Keratinocyte (primary cell): ENCODE data around the gene SLC37A1.

Experiments used
- CTCF ChIP-seq, 3 experiments: IDR thresholded peaks in 1 of 3; conservative IDR thresholded peaks in 1 of 3; optimal IDR thresholded peaks in 1 of 3; 2 replicates in 2 of 3; 3 replicates in 1 of 3; pipeline versions ENCODE3 to v1.5.1; 2011; ENCODE audit warnings: low read length in 3 of 3, mild to moderate bottlenecking in 3 of 3, moderate library complexity in 2 of 3, control low read depth in 1 of 3, inconsistent platforms in 1 of 3; ENCODE audit not compliant: insufficient read depth in 2 of 3; ENCODE audit errors: extremely low read depth in 1 of 3
- EZH2 ChIP-seq: IDR thresholded peaks from one replicate; pipeline ENCODE4 v1.6.1; 2012; ENCODE audit warnings: inconsistent platforms, mild to moderate bottlenecking, low read length, moderate library complexity

- TF ChIP-seq CTCF (optimal IDR thresholded peaks at IDR 0.05 in 1 of 3, IDR thresholded peaks at IDR 0.05 in 1 of 3, conservative IDR thresholded peaks at IDR 0.05 in 1 of 3; ENCODE audit: extremely low read depth in 1 of 3, insufficient read depth in 2 of 3, low read length in 3 of 3) (no peak), EZH2 (no peak)
Observed at GRCh38 chr21:42568376-42568775, 54.7 kb downstream of the SLC37A1 start.
